Stimulated activated memory B cell treated with anti-CD40 and anti-IgM and Interleukin-4, amounts not matched to agents 10 μg/mL and 1 μg/mL and 100 μg/mL, for 72 hours (primary cell): ENCODE measurements around the gene DNAJC5.

ENCODE experiments used
- ATAC-seq: fragments of 150-1000 bp; cut with Tn5 transposase; 2 replicates; pipeline ENCODE4 v1.10.0; 2021
- H3K27ac Mint-ChIP-seq: one replicate; pipeline ENCODE4 v1.8.0; 2022; ENCODE audit warnings: mild to moderate bottlenecking, mixed read lengths
- H3K27me3 Mint-ChIP-seq: one replicate; pipeline ENCODE4 v1.8.0; 2022; ENCODE audit warnings: mixed read lengths
- H3K36me3 Mint-ChIP-seq: one replicate; pipeline ENCODE4 v1.8.0; 2022; ENCODE audit warnings: mixed read lengths
- H3K4me1 Mint-ChIP-seq: one replicate; pipeline ENCODE4 v1.8.0; 2022; ENCODE audit warnings: mixed read lengths
- H3K4me3 Mint-ChIP-seq: one replicate; pipeline ENCODE4 v1.8.0; 2022; ENCODE audit warnings: mild to moderate bottlenecking, moderate library complexity, mixed read lengths
- H3K9me3 Mint-ChIP-seq: one replicate; pipeline ENCODE4 v1.8.0; 2022; ENCODE audit warnings: mixed read lengths

Gene DNAJC5

GRCh38 chr20:63933646-63934045 is 38.7 kb downstream of the DNAJC5 start:
- H3K36me3 Mint-ChIP-seq: peaks cover 60% of the 10 kb centered on the region

GRCh38 chr20:63934271-63935068 is 39.5 kb downstream of the DNAJC5 start:
- Mint-ChIP-seq H3K27ac (no peak overlapping the region), H3K4me3 (no peak overlapping the region), H3K27me3 (no peaks in the 10 kb centered on the region), H3K36me3 (peaks cover 52% of the 10 kb centered on the region), H3K4me1 (peaks cover 6% of the 10 kb centered on the region), H3K9me3 (no peaks in the 10 kb centered on the region)
- no peak for ATAC-seq

More at GRCh38 chr20:63933646-63934045, 38.7 kb downstream of the DNAJC5 start:
- H3K4me1 Mint-ChIP-seq: peaks cover 6% of the 10 kb centered on the region
- no peak overlapping the region for H3K4me3 Mint-ChIP-seq
- H3K27ac Mint-ChIP-seq: no peak overlapping the region
- ATAC-seq: no peak
- no peaks in the 10 kb centered on the region for H3K27me3 Mint-ChIP-seq
- no peaks in the 10 kb centered on the region for H3K9me3 Mint-ChIP-seq

DNA sequence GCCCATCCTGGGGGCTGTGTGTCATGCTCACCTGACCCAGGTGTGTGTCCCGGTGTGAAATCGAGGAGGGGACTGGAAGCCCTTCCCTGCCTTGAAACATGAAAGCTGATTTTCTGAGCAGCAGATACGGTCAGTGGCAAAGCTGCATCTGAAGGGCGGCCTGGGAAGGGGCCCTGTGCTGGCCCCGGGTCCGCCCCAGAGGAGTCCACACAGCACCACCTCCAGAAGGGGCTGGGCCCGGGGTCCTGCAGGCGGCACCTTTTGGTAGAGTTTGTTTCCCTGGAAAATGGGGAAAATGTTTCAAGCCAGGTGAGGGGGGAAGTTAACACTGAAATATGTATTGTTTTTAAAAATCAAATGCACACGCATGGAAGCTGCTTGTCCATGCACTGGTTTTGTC is 40.5 kb downstream of the DNAJC5 start:
- no peaks in the 10 kb centered on the region for H3K9me3 Mint-ChIP-seq
- H3K4me3 Mint-ChIP-seq: no peak overlapping the region
- peaks cover 51% of the 10 kb centered on the region for H3K36me3 Mint-ChIP-seq
- no peak for ATAC-seq
- H3K27ac Mint-ChIP-seq: no peak overlapping the region
- peaks cover 6% of the 10 kb centered on the region for H3K4me1 Mint-ChIP-seq
- H3K27me3 Mint-ChIP-seq: no peaks in the 10 kb centered on the region

GRCh38 chr20:63937596-63937995 is 42.7 kb downstream of the DNAJC5 start:
- Mint-ChIP-seq H3K36me3 (peaks cover 49% of the 10 kb centered on the region), H3K27ac (peak overlapping the region; percentile 19), H3K27me3 (no peaks in the 10 kb centered on the region), H3K4me1 (peaks cover 24% of the 10 kb centered on the region), H3K9me3 (peaks cover 3% of the 10 kb centered on the region), H3K4me3 (no peak overlapping the region)
- ATAC-seq: no peak

DNA sequence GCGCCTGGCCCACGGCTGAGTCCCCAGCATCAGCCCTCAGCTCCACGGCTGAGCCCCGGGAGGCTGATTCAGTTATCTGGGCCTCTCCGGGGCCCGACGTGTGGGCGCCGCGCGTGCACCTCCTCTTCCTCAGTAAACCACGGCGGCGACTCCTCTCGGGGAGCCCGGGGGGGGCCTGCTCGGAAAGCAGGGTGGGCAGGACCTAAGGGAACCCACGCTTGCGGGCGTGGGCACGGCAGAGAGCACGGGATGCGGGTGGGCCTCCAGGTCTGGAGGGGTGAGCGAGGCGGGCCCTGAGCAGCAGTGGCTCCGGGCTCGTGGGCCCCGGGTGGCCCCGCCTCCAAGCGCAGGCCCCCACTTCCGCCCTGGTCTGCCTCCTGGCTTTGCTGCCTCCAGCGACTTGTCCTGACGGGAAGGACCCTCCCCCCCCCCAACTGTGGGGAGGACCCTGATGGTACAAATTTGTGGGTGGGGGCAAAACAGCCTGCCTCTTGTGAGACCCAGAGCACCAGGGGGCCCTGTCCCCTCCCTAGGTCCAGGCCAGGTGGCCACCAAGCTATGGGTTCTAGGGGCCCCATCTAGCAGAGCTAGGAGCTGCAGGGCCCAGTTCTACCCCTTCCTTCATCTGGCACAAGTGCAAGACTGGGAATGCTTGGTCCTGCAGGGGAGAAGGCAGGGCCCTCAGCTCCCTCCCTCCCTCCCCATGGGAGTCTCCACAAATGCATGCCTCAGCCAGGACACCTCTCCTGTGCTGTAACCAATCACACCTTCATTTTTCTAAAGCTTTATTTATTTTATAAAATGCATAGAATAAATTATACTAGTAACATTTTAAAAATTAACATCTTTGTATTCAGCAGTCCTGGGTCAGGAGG is 44.4 kb downstream of the DNAJC5 start:
- Mint-ChIP-seq H3K9me3 (peaks cover 3% of the 10 kb centered on the region), H3K36me3 (peaks cover 50% of the 10 kb centered on the region), H3K27ac (no peak overlapping the region), H3K4me3 (no peak overlapping the region), H3K27me3 (no peaks in the 10 kb centered on the region), H3K4me1 (peaks cover 22% of the 10 kb centered on the region)
- ATAC-seq: peak; percentile 14

- peaks cover 3% of the 10 kb centered on the region for H3K9me3 Mint-ChIP-seq
- no peaks in the 10 kb centered on the region for H3K27me3 Mint-ChIP-seq
- H3K4me1 Mint-ChIP-seq: peaks cover 18% of the 10 kb centered on the region
- H3K4me3 Mint-ChIP-seq: no peak overlapping the region
- H3K36me3 Mint-ChIP-seq: peaks cover 45% of the 10 kb centered on the region
- no peak for ATAC-seq
- H3K27ac Mint-ChIP-seq: no peak overlapping the region
Observed at GRCh38 chr20:63940071-63940471, 45.1 kb downstream of the DNAJC5 start.

DNA sequence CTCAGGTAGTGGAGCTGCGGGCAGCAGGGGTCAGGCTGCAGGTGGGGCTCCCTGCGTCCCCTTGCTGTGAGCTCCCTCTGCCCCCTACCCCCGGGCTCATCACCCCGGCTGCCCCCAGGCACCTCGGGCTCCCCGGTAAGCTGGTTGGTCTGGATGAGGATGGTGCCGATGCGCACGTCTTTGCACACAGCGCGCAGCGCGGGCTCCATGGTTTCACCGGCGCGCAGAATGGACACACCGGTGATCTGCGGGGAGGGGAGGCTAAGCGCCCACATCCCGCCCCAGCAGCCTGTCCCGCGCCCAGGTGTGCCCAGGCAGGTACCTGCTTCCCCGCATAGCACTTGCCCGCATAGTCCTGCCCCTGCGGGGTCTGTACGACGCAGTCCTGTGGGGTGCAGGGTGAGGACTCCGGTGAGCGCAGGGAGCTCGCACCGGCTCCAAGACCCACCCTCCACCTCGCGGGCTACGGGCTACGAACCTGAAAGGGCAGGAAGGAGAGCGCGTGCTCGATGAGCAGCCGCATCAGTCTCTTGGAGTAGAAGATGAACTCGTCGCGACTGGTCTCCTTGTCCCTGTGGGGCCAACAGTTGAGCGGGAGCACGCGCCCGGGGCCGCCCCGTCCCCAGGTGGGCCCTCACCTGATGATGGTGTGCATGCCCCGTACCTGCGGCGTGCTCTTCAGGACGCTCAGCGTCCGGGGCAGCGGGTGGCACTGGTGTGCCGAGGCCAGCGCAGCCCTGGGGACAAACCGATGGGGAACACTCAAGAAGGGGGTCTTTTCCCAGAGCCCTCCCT is 45.7 kb downstream of the DNAJC5 start:
- Mint-ChIP-seq H3K36me3 (peaks cover 46% of the 10 kb centered on the region), H3K9me3 (peaks cover 3% of the 10 kb centered on the region), H3K27ac (peak overlapping the region; percentile 63), H3K4me3 (no peak overlapping the region), H3K4me1 (peaks cover 18% of the 10 kb centered on the region), H3K27me3 (no peaks in the 10 kb centered on the region)
- peak; percentile 22 for ATAC-seq

DNA sequence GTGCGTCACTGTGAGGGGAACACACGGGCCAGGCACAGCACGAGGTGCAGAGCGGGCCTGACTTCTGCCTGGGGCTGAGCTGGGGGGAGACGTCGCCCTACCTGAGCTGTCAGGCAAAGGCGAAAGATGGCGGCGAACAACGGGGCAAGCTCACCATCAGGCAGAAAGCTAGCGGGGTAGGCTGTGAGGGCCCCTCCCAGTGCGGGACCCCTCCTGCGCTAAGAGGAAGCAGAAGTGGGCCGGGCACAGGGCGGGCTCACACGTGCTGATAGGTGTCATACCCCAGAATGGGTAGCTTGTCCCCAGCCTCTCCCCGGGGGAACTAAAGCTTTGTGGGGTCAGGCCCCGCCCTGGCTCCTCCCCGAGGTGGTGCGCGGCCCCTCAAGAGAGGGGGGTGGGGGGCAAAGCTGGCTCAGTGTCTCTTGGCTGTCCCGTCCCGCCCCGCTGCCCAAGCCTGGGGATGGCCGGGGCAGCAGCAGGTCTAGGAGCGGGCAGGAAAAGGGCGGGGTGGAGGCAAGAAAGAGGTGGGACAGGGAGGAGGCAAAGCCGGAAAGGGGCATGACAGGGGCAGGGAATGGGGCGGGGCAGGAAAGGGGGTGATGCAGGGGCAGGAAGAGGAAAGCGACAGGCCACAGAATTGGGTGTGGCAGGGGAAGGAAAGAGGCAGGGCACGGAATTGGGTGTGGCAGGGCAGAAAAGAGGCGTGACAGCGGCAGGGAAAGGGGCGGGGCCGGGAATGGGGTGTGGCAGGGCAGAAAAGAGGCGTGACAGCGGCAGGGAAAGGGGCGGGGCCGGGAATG is 46.6 kb downstream of the DNAJC5 start:
- H3K27ac Mint-ChIP-seq: peak overlapping the region; percentile 63
- H3K36me3 Mint-ChIP-seq: peaks cover 39% of the 10 kb centered on the region
- H3K9me3 Mint-ChIP-seq: peaks cover 3% of the 10 kb centered on the region
- peaks cover 18% of the 10 kb centered on the region for H3K4me1 Mint-ChIP-seq
- ATAC-seq: peak; percentile 61
- H3K27me3 Mint-ChIP-seq: no peaks in the 10 kb centered on the region
- H3K4me3 Mint-ChIP-seq: peak overlapping the region; percentile 40

- H3K4me1 Mint-ChIP-seq: peaks cover 25% of the 10 kb centered on the region
- no peak for ATAC-seq
- H3K27ac Mint-ChIP-seq: peak overlapping the region; percentile 63
- H3K36me3 Mint-ChIP-seq: peaks cover 39% of the 10 kb centered on the region
- no peak overlapping the region for H3K4me3 Mint-ChIP-seq
- no peaks in the 10 kb centered on the region for H3K27me3 Mint-ChIP-seq
- H3K9me3 Mint-ChIP-seq: peaks cover 3% of the 10 kb centered on the region
Observed at GRCh38 chr20:63942250-63942951, 47.5 kb downstream of the DNAJC5 start.

- H3K4me1 Mint-ChIP-seq: peaks cover 33% of the 10 kb centered on the region
- peaks cover 3% of the 10 kb centered on the region for H3K9me3 Mint-ChIP-seq
- H3K27me3 Mint-ChIP-seq: no peaks in the 10 kb centered on the region
- H3K4me3 Mint-ChIP-seq: no peak overlapping the region
- no peak for ATAC-seq
- H3K36me3 Mint-ChIP-seq: peaks cover 39% of the 10 kb centered on the region
- H3K27ac Mint-ChIP-seq: no peak overlapping the region
Observed at GRCh38 chr20:63942969-63943807, 48.3 kb downstream of the DNAJC5 start.

DNA sequence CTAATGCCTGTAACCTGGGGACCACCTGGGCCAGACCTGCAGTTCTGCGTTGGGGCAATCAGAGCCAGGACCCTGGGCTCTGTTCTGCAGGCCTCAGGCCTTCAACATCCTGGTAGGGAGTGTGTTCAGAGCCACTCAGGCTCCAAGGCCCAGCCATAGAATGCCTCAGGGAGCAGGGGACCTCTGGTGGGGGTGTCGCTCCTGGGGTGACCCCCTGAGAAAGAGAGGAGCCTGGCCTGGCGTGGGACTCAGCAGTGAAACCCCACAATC is 48.8 kb downstream of the DNAJC5 start:
- Mint-ChIP-seq H3K36me3 (peaks cover 39% of the 10 kb centered on the region), H3K4me3 (no peak overlapping the region), H3K27ac (no peak overlapping the region), H3K4me1 (peaks cover 39% of the 10 kb centered on the region), H3K27me3 (no peaks in the 10 kb centered on the region), H3K9me3 (peaks cover 3% of the 10 kb centered on the region)
- ATAC-seq: no peak

DNA sequence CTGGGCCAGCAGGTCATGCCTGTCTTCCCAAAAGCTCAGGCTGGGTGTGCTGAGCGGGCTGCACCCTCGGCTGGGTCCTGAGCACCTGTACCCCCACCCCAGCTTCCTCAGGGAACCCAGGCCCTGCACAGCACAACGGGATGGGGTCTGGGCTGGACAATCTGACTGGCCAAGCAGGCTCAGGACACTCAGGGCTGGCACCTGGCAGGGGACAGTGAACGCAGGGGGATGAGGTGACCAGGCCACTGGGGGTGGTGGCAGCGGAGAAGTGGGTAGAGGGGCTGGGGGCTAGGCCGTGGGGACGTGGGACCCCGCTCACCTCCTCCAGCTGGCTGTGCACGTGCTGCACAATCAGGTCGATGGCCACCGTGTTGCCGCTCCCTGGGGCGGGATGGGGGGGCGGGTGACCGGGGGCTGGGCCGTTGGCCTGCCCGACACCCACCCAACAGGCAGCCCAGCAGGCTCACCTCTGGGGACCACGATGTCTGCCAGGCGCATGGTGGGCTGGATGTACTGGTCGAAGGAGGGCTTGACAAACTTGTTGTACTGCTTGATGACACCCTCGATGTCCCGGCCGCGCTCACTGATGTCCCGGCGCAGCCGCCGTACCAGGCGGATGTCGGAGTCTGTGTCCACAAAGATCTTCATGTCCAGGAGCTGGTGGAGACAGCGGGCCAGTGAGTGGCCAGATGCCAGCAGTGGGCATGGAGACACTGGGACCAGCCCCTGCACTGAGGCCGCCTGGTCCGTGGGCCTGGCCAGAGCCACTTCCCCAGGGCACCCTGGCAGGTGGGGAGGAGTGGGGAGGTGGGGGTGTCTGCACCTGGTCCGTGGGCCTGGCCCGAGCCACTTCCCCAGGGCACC is 49.4 kb downstream of the DNAJC5 start:
- Mint-ChIP-seq H3K36me3 (peaks cover 39% of the 10 kb centered on the region), H3K27ac (no peak overlapping the region), H3K27me3 (no peaks in the 10 kb centered on the region), H3K9me3 (peaks cover 3% of the 10 kb centered on the region), H3K4me1 (peaks cover 45% of the 10 kb centered on the region), H3K4me3 (no peak overlapping the region)
- no peak for ATAC-seq
